H9 (cell line): ENCODE measurements around the gene NT5C3A. TPM values are rescaled to one million over a fixed set of nuclear protein-coding genes. Genes with fewer than 3 reads are reported as not detected.

Source experiments
- DNase-seq: peaks from one replicate; pipeline ENCODE4 v3.0.0-alpha.2; 2017
- H2AFZ ChIP-seq: one replicate; pipeline ENCODE4 v1.6.1; 2013; ENCODE audit warnings: mild to moderate bottlenecking, low read length, control low read depth, moderate library complexity
- H2AK5ac ChIP-seq: 2 replicates; pipeline ENCODE4 v1.6.1; 2013; ENCODE audit warnings: low read length, control low read depth, mixed read lengths; ENCODE audit not compliant: insufficient read length
- H2BK120ac ChIP-seq: one replicate; pipeline ENCODE4 v1.6.1; 2013; ENCODE audit warnings: low read depth, mild to moderate bottlenecking, low read length, control low read depth, inconsistent platforms; ENCODE audit not compliant: poor library complexity, severe bottlenecking
- H2BK12ac ChIP-seq: 2 replicates; pipeline ENCODE4 v1.6.1; 2013; ENCODE audit warnings: low read length, control low read depth, mixed read lengths, low read depth; ENCODE audit not compliant: insufficient read length
- H2BK15ac ChIP-seq: 2 replicates; pipeline ENCODE4 v1.6.1; 2013; ENCODE audit warnings: low read depth, low read length, control low read depth
- H2BK20ac ChIP-seq: one replicate; pipeline ENCODE4 v1.6.1; 2013; ENCODE audit warnings: low read depth, mild to moderate bottlenecking, low read length, control low read depth, inconsistent platforms; ENCODE audit not compliant: poor library complexity, severe bottlenecking
- H2BK5ac ChIP-seq: 2 replicates; pipeline ENCODE4 v1.6.1; 2013; ENCODE audit warnings: low read length, control low read depth, mixed read lengths; ENCODE audit not compliant: insufficient read length
- H3K14ac ChIP-seq: 2 replicates; pipeline ENCODE4 v1.6.1; 2013; ENCODE audit warnings: low read length, control low read depth; ENCODE audit not compliant: insufficient read depth
- H3K18ac ChIP-seq: 2 replicates; pipeline ENCODE4 v1.6.1; 2013; ENCODE audit warnings: low read depth, mild to moderate bottlenecking, mixed read lengths, low read length, control low read depth; ENCODE audit not compliant: insufficient read length
- H3K23ac ChIP-seq: 2 replicates; pipeline ENCODE4 v1.6.1; 2013; ENCODE audit warnings: low read length, control low read depth, mixed read lengths, low read depth; ENCODE audit not compliant: insufficient read length
- H3K23me2 ChIP-seq: 2 replicates; pipeline ENCODE4 v1.6.1; 2013; ENCODE audit warnings: low read depth, mild to moderate bottlenecking, mixed read lengths, low read length, control low read depth; ENCODE audit not compliant: insufficient read length, poor library complexity, severe bottlenecking
- H3K27ac ChIP-seq: 2 replicates; pipeline ENCODE4 v1.5.1; 2013; ENCODE audit warnings: low read length, control low read depth, mixed read lengths, low read depth; ENCODE audit not compliant: insufficient read length
- H3K27me3 ChIP-seq: 2 replicates; pipeline ENCODE4 v1.6.1; 2013; ENCODE audit warnings: low read length, control low read depth, inconsistent platforms; ENCODE audit not compliant: insufficient read depth
- H3K4ac ChIP-seq: 2 replicates; pipeline ENCODE4 v1.6.1; 2013; ENCODE audit warnings: low read depth, mild to moderate bottlenecking, control low read depth, inconsistent platforms, low read length, moderate library complexity
- H3K4me1 ChIP-seq: 2 replicates; pipeline ENCODE4 v1.6.1; 2013; ENCODE audit warnings: low read length, control low read depth, inconsistent platforms; ENCODE audit not compliant: insufficient read depth
- H3K4me2 ChIP-seq: 2 replicates; pipeline ENCODE4 v1.6.1; 2013; ENCODE audit warnings: low read length, control low read depth, mixed read lengths; ENCODE audit not compliant: insufficient read length, insufficient read depth
- H3K56ac ChIP-seq: 2 replicates; pipeline ENCODE4 v1.6.1; 2013; ENCODE audit warnings: low read depth, mild to moderate bottlenecking, mixed read lengths, low read length, control low read depth; ENCODE audit not compliant: insufficient read length
- H3K79me1 ChIP-seq: 2 replicates; pipeline ENCODE4 v1.6.1; 2013; ENCODE audit warnings: low read depth, mild to moderate bottlenecking, moderate library complexity, low read length, control low read depth, inconsistent platforms; ENCODE audit not compliant: insufficient read depth, poor library complexity, severe bottlenecking
- H3K79me2 ChIP-seq: 2 replicates; pipeline ENCODE4 v1.6.1; 2013; ENCODE audit warnings: low read length, control low read depth, inconsistent platforms; ENCODE audit not compliant: insufficient read depth
- H3K9ac ChIP-seq: 2 replicates; pipeline ENCODE4 v1.6.1; 2013; ENCODE audit warnings: low read length, control low read depth, mixed read lengths; ENCODE audit not compliant: insufficient read length; ENCODE audit errors: extremely low read depth
- H3K9me3 ChIP-seq: one replicate; pipeline ENCODE4 v1.6.1; 2013; ENCODE audit warnings: low read depth, low read length, inconsistent platforms; ENCODE audit not compliant: control insufficient read depth
- H3T11ph ChIP-seq: one replicate; pipeline ENCODE4 v1.6.1; 2013; ENCODE audit warnings: mild to moderate bottlenecking, low read length, control low read depth, inconsistent platforms
- H4K20me1 ChIP-seq: one replicate; pipeline ENCODE4 v1.6.1; 2013; ENCODE audit not compliant: control insufficient read depth, insufficient read length, insufficient read depth
- H4K5ac ChIP-seq: 2 replicates; pipeline ENCODE4 v1.6.1; 2013; ENCODE audit warnings: low read depth, mild to moderate bottlenecking, mixed read lengths, low read length, control low read depth; ENCODE audit not compliant: insufficient read length
- H4K8ac ChIP-seq: replicated peaks from 2 replicates; pipeline ENCODE4 v1.6.1; 2013; ENCODE audit warnings: low read length, control low read depth, mixed read lengths, low read depth; ENCODE audit not compliant: insufficient read length
- H4K91ac ChIP-seq: 2 replicates; pipeline ENCODE4 v1.6.1; 2013; ENCODE audit warnings: low read depth, mild to moderate bottlenecking, moderate library complexity, mixed read lengths, low read length, control low read depth; ENCODE audit not compliant: insufficient read length
- H3K27ac Mint-ChIP-seq, 3 experiments: 2 replicates in 2 of 3; 3 replicates in 1 of 3; pipeline ENCODE4 v1.8.0; 2020 to 2021; ENCODE audit warnings: mixed read lengths in 3 of 3, mild to moderate bottlenecking in 1 of 3, moderate library complexity in 1 of 3
- H3K27me3 Mint-ChIP-seq: 2 replicates; pipeline ENCODE4 v1.8.0; 2021; ENCODE audit warnings: low read depth, mild to moderate bottlenecking, moderate library complexity, mixed read lengths
- H3K36me3 Mint-ChIP-seq, 3 experiments: 2 replicates in 2 of 3; 3 replicates in 1 of 3; pipeline ENCODE4 v1.8.0; 2020 to 2021; ENCODE audit warnings: low read depth in 3 of 3, mixed read lengths in 3 of 3; ENCODE audit not compliant: insufficient read depth in 1 of 3
- H3K4me1 Mint-ChIP-seq, 2 experiments: 2 replicates each; pipeline ENCODE4 v1.8.0; 2020; ENCODE audit warnings: mixed read lengths in 2 of 2
- H3K4me3 Mint-ChIP-seq, 2 experiments: 2 replicates in 1 of 2; 3 replicates in 1 of 2; pipeline ENCODE4 v1.8.0; 2020 to 2021; ENCODE audit warnings: mild to moderate bottlenecking in 2 of 2, mixed read lengths in 2 of 2, moderate library complexity in 1 of 2
- H3K9me3 Mint-ChIP-seq, 2 experiments: 2 replicates in 1 of 2; 3 replicates in 1 of 2; pipeline ENCODE4 v1.8.0; 2020; ENCODE audit warnings: mild to moderate bottlenecking in 2 of 2, mixed read lengths in 2 of 2, moderate library complexity in 1 of 2
- CTCF ChIP-seq: fragments of 200-600 bp; sonication (generic); conservative IDR thresholded peaks from 3 replicates; pipeline ENCODE4 v1.8.0; 2021; ENCODE audit warnings: antibody characterized with exemption, mild to moderate bottlenecking
- WGBS: extraction: QIAGEN DNeasy Blood & Tissue Kit; methylation state at CpG from one replicate; pipeline ENCODE4 v1.1.7; 2013; ENCODE audit warnings: missing lambda C conversion rate, low lambda C conversion rate, mixed read lengths; ENCODE audit not compliant: insufficient read length; ENCODE audit errors: extremely low coverage; 5-methylcytosine and 5-hydroxymethylcytosine counted together
- total RNA-seq: library from RNA; stranded (reverse); gene quantifications from 2 replicates; pipeline ENCODE4 v1.2.1, GENCODE V29; 2021

NT5C3A gene
- total RNA-seq, 1 experiment from 2014 or later = 22.1 TPM

- no peak for TF ChIP-seq CTCF
- H2AK5ac ChIP-seq = no peak overlapping the region
- DNase-seq = peak; percentile 96
- peak overlapping the region; percentile 79 for H2AFZ ChIP-seq
- no peaks in the 10 kb centered on the region for H3K27me3 ChIP-seq
- H4K8ac ChIP-seq = no peak overlapping the region
- no peaks in the 10 kb centered on the region for H4K20me1 ChIP-seq
- peak overlapping the region; percentile 67 for H3K9ac ChIP-seq
- peak overlapping the region; percentile 83 for H3K18ac ChIP-seq
- no peak overlapping the region for H3K27ac ChIP-seq
- H3K23me2 ChIP-seq = no peaks in the 10 kb centered on the region
- H2BK15ac ChIP-seq = no peak overlapping the region
- H2BK5ac ChIP-seq = no peak overlapping the region
- no peak overlapping the region for H3K4ac ChIP-seq
- H3K56ac ChIP-seq = no peak overlapping the region
- H3K14ac ChIP-seq = peak overlapping the region; percentile 68
- peaks cover 12% of the 10 kb centered on the region for H3K79me2 ChIP-seq
- no peak overlapping the region for H2BK120ac ChIP-seq
- no CpG with 5 or more reads among the region's 50 CpGs for WGBS
- H2BK20ac ChIP-seq = no peak overlapping the region
- H3T11ph ChIP-seq = no peak overlapping the region
- H3K27ac Mint-ChIP-seq = peak overlapping the region; percentile 96 to 99 (median 99)
- H3K79me1 ChIP-seq = peaks cover 4% of the 10 kb centered on the region
- no peak overlapping the region for H4K91ac ChIP-seq
- H3K36me3 Mint-ChIP-seq = peaks cover 11 to 29% (median 13%) of the 10 kb centered on the region in 3 experiments
- H3K23ac ChIP-seq = no peak overlapping the region
- H3K4me3 Mint-ChIP-seq = peak overlapping the region; percentile 96 to 99
- H3K4me1 Mint-ChIP-seq = peaks cover 3 to 17% of the 10 kb centered on the region in 2 experiments; a peak in 3 of 4 replicates
- peak overlapping the region; percentile 41 for H3K4me2 ChIP-seq
- H3K9me3 ChIP-seq = no peaks in the 10 kb centered on the region
- H2BK12ac ChIP-seq = no peak overlapping the region
- peaks cover 2% of the 10 kb centered on the region; the same call in 1 of the 2 replicates for H3K4me1 ChIP-seq
- H3K27me3 Mint-ChIP-seq = peaks cover 3% of the 10 kb centered on the region
- H4K5ac ChIP-seq = no peak overlapping the region
- peaks cover 29 to 30% of the 10 kb centered on the region in 2 experiments for H3K9me3 Mint-ChIP-seq
These were observed 337 bp upstream of the NT5C3A start for GRCh38 chr7:33062782-33063443.
